GM19438 (cell line): Measurements from ENCODE around the gene NFYC.
A peak's percentile ranks its signal among the peaks of the same experiment; 100 is the strongest.
"Not testable (repeated sequence)": the region's sequence is repeated elsewhere in the genome, so short reads cannot be mapped to it uniquely, and the experiment has no call there.

Experiments
- ATAC-seq: cut with Tn5 transposase; IDR thresholded peaks from one replicate; pipeline ENCODE4 v1.9.1; 2021; ENCODE audit warnings: low read depth; ENCODE audit not compliant: unreplicated experiment

Gene NFYC

GRCh38 chr1:40664791-40665190 lies 26.7 kb upstream of the NFYC start:
- ATAC-seq: no peak

DNA sequence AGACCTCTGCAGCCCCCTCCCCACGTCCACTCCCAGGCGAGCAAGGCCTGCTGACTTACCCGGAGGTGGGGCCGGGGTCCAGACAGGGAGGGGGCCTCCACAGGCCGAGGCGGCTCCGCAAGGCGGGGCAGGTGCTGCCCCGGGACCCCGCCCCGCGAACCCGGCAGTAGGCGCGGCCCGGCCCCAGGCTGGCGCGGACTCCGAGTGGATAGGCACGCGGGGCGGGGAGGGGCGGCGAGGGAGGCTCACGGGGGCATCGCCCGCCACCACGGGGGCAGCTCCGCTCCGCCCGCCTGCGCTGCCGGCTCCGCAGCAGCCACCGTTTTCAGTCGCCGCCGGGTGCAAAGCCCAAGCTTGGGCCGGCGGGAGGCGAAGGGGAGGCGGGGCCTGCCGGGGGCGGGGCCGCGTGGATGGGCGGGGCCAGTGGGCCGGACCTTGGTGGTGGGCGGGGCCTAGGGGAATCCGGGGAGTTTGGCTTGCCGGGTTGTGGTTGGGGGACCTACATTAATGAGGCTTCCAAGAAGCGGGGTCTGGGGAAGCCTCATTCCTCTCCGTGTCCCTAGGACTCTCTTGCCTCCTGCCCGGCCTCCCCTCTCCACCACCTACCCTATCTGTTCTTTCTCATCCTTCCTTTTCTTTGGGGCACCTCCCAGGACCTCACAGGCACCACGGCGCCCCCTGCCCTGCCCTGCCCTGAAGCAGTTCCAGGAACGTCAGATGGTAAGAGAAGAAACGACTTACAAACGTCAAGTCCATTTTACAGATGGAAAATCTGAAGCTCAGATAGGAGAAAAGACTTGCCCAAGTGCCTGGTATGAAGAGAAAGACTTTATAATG lies 26.0 kb upstream of the NFYC start, which contains the start of gene RIMS3:
TSS of gene RIMS3 (minus strand) at position 348 of the 837 bp plus-strand sequence. CDS start 23,757 bp downstream, outside the sequence.
- peak; percentile 73 for ATAC-seq

DNA sequence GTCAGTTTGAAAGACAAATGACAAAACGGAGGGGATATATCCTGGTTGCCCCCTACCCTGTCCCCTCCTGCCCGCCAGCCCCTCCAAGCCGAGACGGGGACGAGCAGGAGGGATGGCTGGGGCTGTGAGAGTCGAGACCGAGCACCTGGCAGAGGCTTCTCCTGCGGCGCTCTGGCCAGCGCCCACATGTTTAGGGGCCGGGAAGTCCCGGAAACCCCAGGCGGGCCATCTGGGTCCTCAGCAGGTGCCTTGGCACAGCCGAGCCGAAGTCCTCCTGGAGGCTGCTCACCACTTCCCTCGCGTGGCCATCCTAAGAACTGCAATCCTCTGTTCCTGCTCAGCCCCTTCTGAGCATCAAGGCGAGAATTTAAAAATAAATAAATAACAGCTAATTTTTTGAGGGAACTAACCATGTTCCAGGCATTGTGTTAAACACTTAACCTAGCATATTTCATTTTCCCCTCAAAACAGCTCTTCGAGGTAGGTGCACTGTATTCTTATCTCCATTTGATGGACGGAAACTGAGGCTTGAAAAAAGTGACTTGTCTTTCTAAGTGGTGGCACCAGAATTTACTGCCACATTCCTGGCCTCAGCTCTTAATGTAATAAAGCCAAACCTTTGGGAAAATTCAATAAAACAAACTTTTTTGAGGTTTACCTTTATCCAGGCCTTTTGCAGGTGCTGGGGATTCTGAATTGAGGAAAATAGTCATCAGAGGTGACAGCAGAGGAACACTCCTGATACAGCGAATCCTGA lies 22.6 kb upstream of the NFYC start:
- peak; percentile 47 for ATAC-seq

DNA sequence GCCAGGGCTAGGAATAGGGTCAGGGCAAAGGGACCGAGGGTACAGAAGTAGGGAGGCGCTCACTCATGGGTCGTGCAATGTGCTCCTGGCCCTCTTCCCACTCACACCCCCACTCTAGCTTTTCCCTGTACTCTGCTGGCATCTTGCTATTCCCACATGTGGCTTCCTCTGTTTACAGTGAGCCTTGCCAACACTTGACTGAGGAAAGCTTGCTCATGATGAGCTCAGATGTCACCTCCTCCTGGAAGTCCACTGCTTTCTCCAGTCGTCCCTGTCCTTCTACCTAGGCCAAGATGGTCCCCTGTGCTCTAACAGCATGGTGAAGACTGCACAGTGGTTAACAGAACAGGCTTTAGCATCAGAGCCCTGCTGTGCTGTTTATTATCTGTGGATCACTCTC lies 18.1 kb upstream of the NFYC start:
- ATAC-seq: no peak

DNA sequence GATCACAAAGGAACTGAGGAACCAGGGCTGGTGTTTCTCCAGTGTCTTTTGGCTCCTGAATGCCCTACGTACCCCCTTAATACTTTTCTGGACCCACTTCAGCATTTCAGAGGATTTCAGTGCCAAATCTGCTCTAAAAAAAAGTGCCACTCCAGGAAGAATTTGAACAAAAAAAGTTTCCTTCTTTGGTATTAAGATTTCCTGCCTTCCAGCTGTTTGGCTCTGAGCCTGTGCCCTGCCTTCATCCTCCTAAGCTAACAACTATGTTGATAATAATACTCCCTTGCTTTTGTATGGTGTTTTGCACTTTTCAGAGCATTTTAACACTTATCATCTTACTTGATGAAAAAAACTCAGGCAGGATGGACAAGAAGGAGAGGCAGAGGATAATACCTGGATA lies 15.0 kb upstream of the NFYC start:
- no peak for ATAC-seq

- ATAC-seq: no peak
Measured at GRCh38 chr1:40679165-40679953, 12.1 kb upstream of the NFYC start.

GRCh38 chr1:40684669-40685068 lies 6.8 kb upstream of the NFYC start:
- no peak for ATAC-seq

GRCh38 chr1:40687059-40687458 lies 4.4 kb upstream of the NFYC start:
- no peak for ATAC-seq

- no peak for ATAC-seq
Measured at GRCh38 chr1:40687661-40688060, 3.8 kb upstream of the NFYC start.

- ATAC-seq: no peak
Measured at GRCh38 chr1:40689737-40690136, 1.8 kb upstream of the NFYC start.

DNA sequence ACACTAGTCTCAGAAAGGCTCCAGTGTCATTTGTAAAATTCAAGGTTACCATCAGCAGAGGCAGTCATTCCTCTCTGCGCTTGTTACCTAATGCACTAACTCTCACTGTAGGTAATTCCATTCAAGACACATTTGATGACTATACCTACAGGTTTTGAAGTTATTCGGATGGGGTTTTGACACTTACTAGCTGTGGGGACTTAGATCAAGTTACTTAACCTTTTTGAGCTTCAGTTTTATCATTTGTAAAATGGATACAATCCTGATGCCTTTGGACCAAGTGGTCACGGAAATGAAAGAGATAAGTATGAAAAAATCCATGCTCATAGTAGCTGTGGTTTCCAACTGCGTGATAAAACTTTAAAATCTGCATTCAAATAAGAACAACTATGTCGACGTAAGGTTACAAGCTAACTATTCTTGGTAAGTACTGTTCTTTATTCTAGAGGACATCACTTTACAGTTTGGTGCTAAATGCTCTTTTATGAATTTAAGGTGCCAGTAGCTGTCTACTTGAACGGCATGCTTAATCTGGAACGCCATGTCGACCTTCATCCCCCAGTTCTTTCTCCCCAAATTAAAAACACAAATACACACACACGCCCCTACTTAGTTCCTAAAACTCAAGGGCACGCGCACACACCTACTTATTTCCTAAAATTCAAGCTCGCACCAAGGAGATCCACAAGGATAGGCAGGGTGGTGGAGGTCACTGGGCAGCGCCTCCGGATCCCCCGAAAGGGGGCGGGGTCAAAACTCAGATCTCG lies 550 bp upstream of the NFYC start:
- no peak for ATAC-seq

DNA sequence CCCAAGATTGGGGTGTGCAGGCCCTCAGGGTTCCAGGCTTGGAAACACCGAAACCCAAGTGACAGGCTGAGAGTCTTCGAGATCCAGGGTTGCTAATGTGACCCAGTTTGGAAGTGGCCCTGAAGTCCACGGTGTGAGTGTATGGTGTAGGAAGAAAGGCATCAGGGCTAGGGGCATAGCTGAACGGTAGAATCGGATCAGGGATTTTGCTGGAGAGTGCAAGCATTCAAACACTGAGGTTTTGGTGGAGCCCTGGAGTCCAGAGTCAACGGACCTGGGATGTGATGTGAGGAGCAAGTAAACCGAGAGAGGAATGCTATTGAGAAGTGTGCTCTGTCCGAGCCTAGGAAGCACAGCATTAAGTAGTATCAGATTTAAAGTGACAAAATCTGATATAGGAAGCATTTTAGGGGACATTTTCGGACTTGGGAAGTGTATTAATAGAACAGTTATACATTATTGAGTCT lies 958 bp downstream of the NFYC start:
- no peak for ATAC-seq

- ATAC-seq: no peak
Measured at GRCh38 chr1:40693425-40693824, 1.9 kb downstream of the NFYC start.

DNA sequence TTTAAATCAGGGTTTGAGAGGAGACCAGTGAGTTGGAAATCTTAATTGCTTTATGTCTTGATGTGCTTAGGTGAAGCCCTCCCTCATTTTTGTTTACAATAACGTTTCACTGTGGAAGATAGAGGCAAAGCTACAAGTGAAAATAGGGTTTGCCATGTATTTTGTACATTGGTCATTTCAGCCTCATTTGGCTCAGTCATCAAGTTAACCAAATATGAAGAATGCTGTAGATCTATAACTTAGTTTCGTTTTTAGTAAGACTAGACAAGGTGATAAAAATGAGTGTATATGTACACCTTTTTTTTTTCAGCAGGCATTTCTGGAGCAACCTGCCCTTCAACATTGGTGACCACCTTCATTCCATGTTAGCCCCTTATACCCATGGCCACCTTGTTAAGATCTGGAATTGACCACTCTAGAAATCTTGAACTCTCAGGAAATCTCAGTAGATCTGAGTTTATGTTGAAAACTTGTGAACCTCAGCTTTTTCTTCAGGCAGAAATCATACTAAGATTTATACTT lies 2.9 kb downstream of the NFYC start:
- no peak for ATAC-seq

DNA sequence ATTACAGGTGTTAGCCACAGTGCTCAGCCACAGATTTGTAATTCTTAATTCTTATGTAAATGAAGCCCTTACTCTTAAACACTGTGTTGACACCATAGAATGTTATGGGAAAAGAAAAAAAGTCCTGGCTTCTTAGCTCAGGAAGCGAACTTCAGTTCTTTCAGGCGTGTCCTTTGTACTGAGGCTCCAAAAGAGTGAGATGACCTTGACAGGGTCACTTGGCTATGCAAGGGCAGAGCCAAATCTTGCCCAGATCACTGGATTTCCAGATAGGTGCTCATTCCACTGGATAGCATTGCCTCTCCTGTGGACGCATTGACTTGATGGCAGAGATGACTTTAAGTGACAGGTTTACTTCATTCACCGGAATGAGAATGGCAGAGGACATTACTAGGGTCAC lies 4.8 kb downstream of the NFYC start:
- ATAC-seq: no peak

- no peak for ATAC-seq
Measured at GRCh38 chr1:40697436-40697835, 5.9 kb downstream of the NFYC start.

DNA sequence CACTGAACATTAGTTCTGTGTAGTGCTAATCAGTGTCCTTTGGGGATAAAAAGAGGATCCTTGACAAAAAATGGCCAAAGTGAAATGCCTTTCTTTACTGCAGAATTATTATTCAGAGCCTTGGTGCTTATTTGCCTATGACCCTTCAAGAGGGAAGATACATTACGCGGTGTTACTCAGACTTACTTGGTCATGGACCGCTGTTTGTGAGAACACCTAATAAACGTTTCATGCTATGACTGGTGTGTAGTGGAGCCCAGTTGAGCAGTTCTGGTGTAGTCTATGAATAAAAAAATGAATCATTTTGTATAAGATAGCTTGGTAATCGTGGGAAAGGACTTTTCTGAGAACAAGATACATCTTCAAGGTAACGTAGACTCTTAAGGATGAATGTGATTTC lies 8.3 kb downstream of the NFYC start:
- no peak for ATAC-seq

DNA sequence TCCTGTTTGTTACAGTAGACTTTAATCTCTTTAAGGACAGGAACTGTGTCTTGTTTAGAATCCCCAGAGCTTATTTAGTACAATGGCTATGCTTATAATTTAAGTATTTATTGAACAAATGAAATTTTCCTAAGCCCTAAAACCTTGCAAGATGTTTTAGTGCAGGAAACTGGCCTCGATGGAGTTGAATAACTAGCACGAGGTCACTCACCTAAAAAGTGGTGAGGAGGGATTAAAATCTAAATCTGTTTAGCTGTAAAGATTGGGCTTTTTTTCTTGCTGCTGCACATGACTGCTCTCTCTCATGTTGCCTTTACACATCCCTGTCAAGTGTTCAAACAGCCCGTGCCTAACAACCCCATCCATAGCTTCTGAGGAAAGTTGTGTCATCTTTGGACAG lies 10.2 kb downstream of the NFYC start:
- ATAC-seq: no peak

DNA sequence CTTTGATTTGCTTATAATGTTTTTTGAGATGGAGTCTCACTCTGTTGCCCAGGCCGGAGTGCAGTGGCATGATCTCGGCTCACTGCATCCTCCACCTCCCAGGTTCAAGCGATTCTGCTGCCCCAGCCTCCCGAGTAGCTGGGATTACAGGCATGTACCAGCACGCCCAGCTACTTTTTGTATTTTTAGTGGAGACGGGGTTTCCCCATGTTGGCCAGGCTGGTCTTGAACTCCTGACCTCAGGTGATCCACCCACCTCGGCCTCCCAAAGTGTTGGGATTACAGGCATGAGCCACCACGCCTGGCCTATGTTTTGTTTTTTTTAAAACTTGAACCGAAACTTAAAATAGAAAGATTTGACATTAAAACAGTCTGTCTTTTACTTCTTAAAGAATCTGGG lies 11.3 kb downstream of the NFYC start:
- not testable (repeated sequence) for ATAC-seq

GRCh38 chr1:40703316-40703715 lies 11.8 kb downstream of the NFYC start:
- ATAC-seq: no peak
